ENCODE results near the gene MKLN1. TPM values are rescaled to one million over a fixed set of nuclear protein-coding genes. Genes with fewer than 3 reads are reported as not detected.

The MKLN1 gene
- polyA plus RNA-seq, 1 donor from 2014 or later, result 15.9 TPM

GRCh38 chr7:131509781-131510180 lies 182.1 kb downstream of the MKLN1 start:
- Histone ChIP-seq H3K4me2 (ENCODE audit: low read length) (no peak overlapping the region), H3K4me3 (ENCODE audit: low read length) (no peak overlapping the region), H3K9me3 (ENCODE audit: low read length) (no peaks in the 10 kb centered on the region), H3F3A (ENCODE audit: insufficient read depth, low read length, poor library complexity, severe bottlenecking) (no peaks in the 10 kb centered on the region), H3K9me2 (ENCODE audit: insufficient read depth, low read length) (no peaks in the 10 kb centered on the region), H2AFZ (ENCODE audit: low read depth, low read length) (no peak overlapping the region), H4K20me1 (ENCODE audit: insufficient read depth) (no peaks in the 10 kb centered on the region), H3K27ac (ENCODE audit: low read length) (no peak overlapping the region), H3K27me3 (ENCODE audit: insufficient read depth, low read depth, low read length) (no peaks in the 10 kb centered on the region), H3K79me2 (replicated peaks; ENCODE audit: insufficient read depth, low read length) (no peaks in the 10 kb centered on the region), H3K9ac (ENCODE audit: low read length) (no peak overlapping the region), H3K36me3 (ENCODE audit: insufficient read depth, low read length) (no peaks in the 10 kb centered on the region)
- TF ChIP-seq RAD21 (conservative IDR thresholded peaks at IDR 0.05), result no peak
- TF ChIP-seq REST (IDR thresholded peaks at IDR 0.05; ENCODE audit: borderline replicate concordance), result no peak
- no peak for TF ChIP-seq SMC3 (conservative IDR thresholded peaks at IDR 0.05; ENCODE audit: poor library complexity)
- TF ChIP-seq EP300 (conservative IDR thresholded peaks at IDR 0.05; ENCODE audit: poor library complexity, severe bottlenecking), result no peak
- no peak for TF ChIP-seq EZH2 (IDR thresholded peaks at IDR 0.05; ENCODE audit: borderline replicate concordance, insufficient read depth, low read length, poor library complexity, severe bottlenecking)
- no peak for TF ChIP-seq MXI1 (conservative IDR thresholded peaks at IDR 0.05; ENCODE audit: poor library complexity, severe bottlenecking)
- TF ChIP-seq POLR2AphosphoS5 (IDR thresholded peaks at IDR 0.05), result no peak
- no peak for TF ChIP-seq CTCF (IDR thresholded peaks at IDR 0.05; ENCODE audit: poor library complexity, severe bottlenecking)
- no peak for TF ChIP-seq TAF1 (IDR thresholded peaks at IDR 0.05; ENCODE audit: low read depth)

GRCh38 chr7:131511071-131511470 lies 183.4 kb downstream of the MKLN1 start:
- Histone ChIP-seq H3F3A (ENCODE audit: insufficient read depth, low read length, poor library complexity, severe bottlenecking) (no peaks in the 10 kb centered on the region), H2AFZ (ENCODE audit: low read depth, low read length) (no peak overlapping the region), H3K27ac (ENCODE audit: low read length) (no peak overlapping the region), H3K9me3 (ENCODE audit: low read length) (no peaks in the 10 kb centered on the region), H3K9me2 (ENCODE audit: insufficient read depth, low read length) (no peaks in the 10 kb centered on the region), H3K27me3 (ENCODE audit: insufficient read depth, low read depth, low read length) (no peaks in the 10 kb centered on the region), H3K4me3 (ENCODE audit: low read length) (no peak overlapping the region), H3K9ac (ENCODE audit: low read length) (no peak overlapping the region), H4K20me1 (ENCODE audit: insufficient read depth) (no peaks in the 10 kb centered on the region), H3K4me2 (ENCODE audit: low read length) (no peak overlapping the region), H3K36me3 (ENCODE audit: insufficient read depth, low read length) (no peaks in the 10 kb centered on the region), H3K79me2 (replicated peaks; ENCODE audit: insufficient read depth, low read length) (no peaks in the 10 kb centered on the region)
- TF ChIP-seq REST (IDR thresholded peaks at IDR 0.05; ENCODE audit: borderline replicate concordance) (no peak), POLR2AphosphoS5 (IDR thresholded peaks at IDR 0.05) (no peak), TAF1 (IDR thresholded peaks at IDR 0.05; ENCODE audit: low read depth) (no peak), MXI1 (conservative IDR thresholded peaks at IDR 0.05; ENCODE audit: poor library complexity, severe bottlenecking) (no peak), EZH2 (IDR thresholded peaks at IDR 0.05; ENCODE audit: borderline replicate concordance, insufficient read depth, low read length, poor library complexity, severe bottlenecking) (no peak), RAD21 (conservative IDR thresholded peaks at IDR 0.05) (no peak), EP300 (conservative IDR thresholded peaks at IDR 0.05; ENCODE audit: poor library complexity, severe bottlenecking) (no peak), CTCF (IDR thresholded peaks at IDR 0.05; ENCODE audit: poor library complexity, severe bottlenecking) (no peak), SMC3 (conservative IDR thresholded peaks at IDR 0.05; ENCODE audit: poor library complexity) (no peak)
